IPS-20b (cell line): ENCODE data around the gene IKZF1.

Source experiments
- H3K27ac ChIP-seq: one replicate; pipeline ENCODE4 v1.5.1; 2013; ENCODE audit warnings: low read length
- H3K27me3 ChIP-seq: 2 replicates; pipeline ENCODE4 v1.6.1; 2013; ENCODE audit warnings: mild to moderate bottlenecking, low read length, inconsistent platforms; ENCODE audit not compliant: insufficient read depth
- H3K36me3 ChIP-seq: 2 replicates; pipeline ENCODE4 v1.6.1; 2013; ENCODE audit warnings: low read depth, mild to moderate bottlenecking, inconsistent platforms, low read length, moderate library complexity; ENCODE audit not compliant: insufficient read depth
- H3K4me1 ChIP-seq: 2 replicates; pipeline ENCODE4 v1.6.1; 2013; ENCODE audit warnings: mild to moderate bottlenecking, control low read depth, inconsistent platforms, low read length, moderate library complexity; ENCODE audit not compliant: insufficient read depth
- H3K4me3 ChIP-seq: 2 replicates; pipeline ENCODE4 v1.5.1; 2013; ENCODE audit warnings: mild to moderate bottlenecking, low read length, inconsistent platforms
- H3K9ac ChIP-seq: 2 replicates; pipeline ENCODE4 v1.6.1; 2013; ENCODE audit warnings: low read depth, mild to moderate bottlenecking, inconsistent platforms, low read length, moderate library complexity
- H3K9me3 ChIP-seq: 2 replicates; pipeline ENCODE4 v1.6.1; 2013; ENCODE audit warnings: mild to moderate bottlenecking, low read depth, low read length, inconsistent platforms; ENCODE audit not compliant: insufficient read depth

The IKZF1 gene

GRCh38 chr7:50314836-50315592 is 10.5 kb downstream of the IKZF1 start:
- Histone ChIP-seq H3K4me1 (peaks cover 37% of the 10 kb centered on the region), H3K4me3 (peak overlapping the region; percentile 34; the same call in 1 of the 2 replicates), H3K9ac (peak overlapping the region; percentile 16; the same call in 1 of the 2 replicates), H3K9me3 (no peaks in the 10 kb centered on the region), H3K27me3 (no peaks in the 10 kb centered on the region), H3K36me3 (no peaks in the 10 kb centered on the region), H3K27ac (no peak overlapping the region)

GRCh38 chr7:50315739-50316671 is 11.5 kb downstream of the IKZF1 start:
- Histone ChIP-seq H3K27ac (no peak overlapping the region), H3K4me1 (peaks cover 33% of the 10 kb centered on the region), H3K4me3 (no peak overlapping the region), H3K27me3 (no peaks in the 10 kb centered on the region), H3K36me3 (no peaks in the 10 kb centered on the region), H3K9me3 (no peaks in the 10 kb centered on the region), H3K9ac (no peak overlapping the region)

- Histone ChIP-seq H3K9me3 (no peaks in the 10 kb centered on the region), H3K36me3 (no peaks in the 10 kb centered on the region), H3K27me3 (no peaks in the 10 kb centered on the region), H3K4me1 (peaks cover 33% of the 10 kb centered on the region), H3K27ac (no peak overlapping the region), H3K9ac (no peak overlapping the region), H3K4me3 (no peak overlapping the region)
Measured at GRCh38 chr7:50317221-50317678, 12.7 kb downstream of the IKZF1 start.

GRCh38 chr7:50317697-50318669 is 13.5 kb downstream of the IKZF1 start:
- peaks cover 28% of the 10 kb centered on the region for H3K4me1 ChIP-seq
- no peaks in the 10 kb centered on the region for H3K27me3 ChIP-seq
- no peaks in the 10 kb centered on the region for H3K9me3 ChIP-seq
- no peak overlapping the region for H3K9ac ChIP-seq
- no peak overlapping the region for H3K4me3 ChIP-seq
- no peaks in the 10 kb centered on the region for H3K36me3 ChIP-seq
- no peak overlapping the region for H3K27ac ChIP-seq

GRCh38 chr7:50321487-50322067 is 17.1 kb downstream of the IKZF1 start:
- Histone ChIP-seq H3K4me1 (peaks cover 6% of the 10 kb centered on the region), H3K36me3 (no peaks in the 10 kb centered on the region), H3K27me3 (no peaks in the 10 kb centered on the region), H3K9me3 (no peaks in the 10 kb centered on the region), H3K9ac (no peak overlapping the region), H3K4me3 (no peak overlapping the region), H3K27ac (no peak overlapping the region)

- Histone ChIP-seq H3K27ac (no peak overlapping the region), H3K27me3 (no peaks in the 10 kb centered on the region), H3K9me3 (no peaks in the 10 kb centered on the region), H3K4me3 (no peak overlapping the region), H3K9ac (no peak overlapping the region), H3K36me3 (no peaks in the 10 kb centered on the region), H3K4me1 (no peaks in the 10 kb centered on the region; the same call in 1 of the 2 replicates)
Measured at GRCh38 chr7:50324113-50324512, 19.6 kb downstream of the IKZF1 start.

- Histone ChIP-seq H3K4me1 (no peaks in the 10 kb centered on the region), H3K9me3 (no peaks in the 10 kb centered on the region), H3K9ac (no peak overlapping the region), H3K36me3 (no peaks in the 10 kb centered on the region), H3K27ac (no peak overlapping the region), H3K4me3 (no peak overlapping the region), H3K27me3 (no peaks in the 10 kb centered on the region)
Measured at GRCh38 chr7:50327443-50327842, 22.9 kb downstream of the IKZF1 start.

- no peak overlapping the region for H3K4me3 ChIP-seq
- H3K36me3 ChIP-seq: no peaks in the 10 kb centered on the region
- no peak overlapping the region for H3K27ac ChIP-seq
- no peak overlapping the region for H3K9ac ChIP-seq
- 0 out of 2 replicates have a peak, but pooled peaks cover 2% of the 10 kb centered on the region for H3K4me1 ChIP-seq
- no peaks in the 10 kb centered on the region for H3K27me3 ChIP-seq
- H3K9me3 ChIP-seq: no peaks in the 10 kb centered on the region
Measured at GRCh38 chr7:50329775-50330174, 25.3 kb downstream of the IKZF1 start.

GRCh38 chr7:50330254-50330653 is 25.7 kb downstream of the IKZF1 start:
- Histone ChIP-seq H3K4me3 (no peak overlapping the region), H3K27me3 (no peaks in the 10 kb centered on the region), H3K27ac (no peak overlapping the region), H3K9ac (no peak overlapping the region), H3K9me3 (no peaks in the 10 kb centered on the region), H3K36me3 (no peaks in the 10 kb centered on the region), H3K4me1 (0 out of 2 replicates have a peak, but pooled peaks cover 2% of the 10 kb centered on the region)

GRCh38 chr7:50330696-50331095 is 26.2 kb downstream of the IKZF1 start:
- Histone ChIP-seq H3K4me3 (no peak overlapping the region), H3K9me3 (no peaks in the 10 kb centered on the region), H3K9ac (no peak overlapping the region), H3K27ac (no peak overlapping the region), H3K4me1 (0 out of 2 replicates have a peak, but pooled peaks cover 2% of the 10 kb centered on the region), H3K36me3 (no peaks in the 10 kb centered on the region), H3K27me3 (no peaks in the 10 kb centered on the region)
